Endothelial cell of umbilical vein (primary cell): Measurements from ENCODE around the gene GRM8. TPM values are rescaled to one million over a fixed set of nuclear protein-coding genes. Genes with fewer than 3 reads are reported as not detected.

Source experiments
- BruUV-seq: library from RNA; stranded (reverse); fragments of 400-500 nt; replicated peaks from 2 replicates; lab custom pipeline; 2021; lab: Mats Ljungman, UMichigan
- CTCF ChIA-PET: fragments of 300-600, 350-600 bp; sonication (Branson Sonifier 250); formaldehyde crosslinking; loops from one replicate; lab custom pipeline; 2021; ENCODE audit warnings: antibody characterized with exemption, inconsistent platforms; lab: Charles Lee
- POLR2A ChIA-PET: fragments of 300-600, 350-600 bp; sonication (Branson Sonifier 250); formaldehyde crosslinking; loops from one replicate; lab custom pipeline; 2021; ENCODE audit warnings: antibody characterized with exemption, inconsistent platforms; lab: Charles Lee
- DNase-seq: peaks from one replicate; pipeline ENCODE4 v3.0.0-alpha.2; 2011; ENCODE audit warnings: low read depth, low spot score
- FAIRE-seq: peaks from 2 replicates; lab custom pipeline; 2011; peaks lifted over from hg19 to GRCh38; lab: Jason Lieb, UNC
- H2AFZ ChIP-seq: 2 replicates; pipeline ENCODE4 v1.6.0; 2012; ENCODE audit warnings: low read depth, low read length, control low read depth, inconsistent platforms
- H3K27ac ChIP-seq: 2 replicates; pipeline ENCODE4 v1.5.1; 2011; ENCODE audit warnings: low read depth, mild to moderate bottlenecking, control low read depth, low read length, moderate library complexity; ENCODE audit not compliant: insufficient read depth
- H3K27me3 ChIP-seq, 2 experiments: 2 replicates each; pipeline versions ENCODE4 v1.6.0 to v1.6.1; 2011; ENCODE audit warnings: low read length in 2 of 2, mixed read lengths in 1 of 2; ENCODE audit not compliant: control insufficient read depth in 2 of 2, insufficient read depth in 2 of 2
- H3K36me3 ChIP-seq, 2 experiments: 2 replicates in 1 of 2; 3 replicates in 1 of 2; pipeline ENCODE4 v1.5.1; 2011; ENCODE audit warnings: low read length in 2 of 2, mild to moderate bottlenecking in 1 of 2, moderate library complexity in 1 of 2; ENCODE audit not compliant: control insufficient read depth in 2 of 2, insufficient read depth in 2 of 2; ENCODE audit errors: extremely low read depth in 1 of 2
- H3K4me1 ChIP-seq: 3 replicates; pipeline ENCODE4 v1.5.1; 2011; ENCODE audit warnings: mild to moderate bottlenecking, low read length; ENCODE audit not compliant: control insufficient read depth, insufficient read depth; ENCODE audit errors: extremely low read depth
- H3K4me2 ChIP-seq: 2 replicates; pipeline ENCODE4 v1.6.1; 2011; ENCODE audit warnings: low read length, control low read depth, mixed read lengths; ENCODE audit not compliant: insufficient read depth
- H3K4me3 ChIP-seq, 3 experiments: fragments of 200-600 bp in 1 of 3; sonication (generic), shearing (Covaris generic) in 1 of 3; replicated peaks in 1 of 3; 2 replicates each; pipeline ENCODE4 v1.5.1; 2011 to 2016; ENCODE audit warnings: control low read depth in 3 of 3, low read length in 3 of 3, mild to moderate bottlenecking in 2 of 3, inconsistent platforms in 1 of 3, low read depth in 1 of 3, moderate library complexity in 1 of 3; ENCODE audit not compliant: insufficient read depth in 1 of 3
- H3K79me2 ChIP-seq: 2 replicates; pipeline ENCODE4 v1.6.0; 2012; ENCODE audit warnings: low read length, inconsistent platforms; ENCODE audit not compliant: control insufficient read depth, insufficient read depth
- H3K9ac ChIP-seq: replicated peaks from 2 replicates; pipeline ENCODE3; 2011; ENCODE audit warnings: low read length, control low read depth; ENCODE audit not compliant: insufficient read depth; ENCODE audit errors: extremely low read depth
- H3K9me1 ChIP-seq: replicated peaks from 3 replicates; pipeline ENCODE4 v1.6.0; 2011; ENCODE audit warnings: mild to moderate bottlenecking, low read length; ENCODE audit not compliant: control insufficient read depth, insufficient read depth; ENCODE audit errors: extremely low read depth
- H3K9me3 ChIP-seq: replicated peaks from 2 replicates; pipeline ENCODE4 v1.5.1; 2012; ENCODE audit warnings: low read length, inconsistent platforms; ENCODE audit not compliant: control insufficient read depth, insufficient read depth
- H4K20me1 ChIP-seq: replicated peaks from 2 replicates; pipeline ENCODE3; 2011; ENCODE audit warnings: mild to moderate bottlenecking, low read length; ENCODE audit not compliant: control insufficient read depth, insufficient read depth; ENCODE audit errors: extremely low read depth
- EZH2 ChIP-seq: IDR thresholded peaks from 2 replicates; pipeline ENCODE4 v1.6.1; 2012; ENCODE audit warnings: borderline replicate concordance, low read depth, mild to moderate bottlenecking, moderate library complexity, low read length, inconsistent platforms; ENCODE audit not compliant: severe bottlenecking
- FOS ChIP-seq: IDR thresholded peaks from 2 replicates; pipeline ENCODE4 v1.6.1; 2011; ENCODE audit warnings: mild to moderate bottlenecking, low read length, moderate library complexity, borderline replicate concordance; ENCODE audit not compliant: insufficient read depth
- GATA2 ChIP-seq: IDR thresholded peaks from 2 replicates; pipeline ENCODE4 v1.7.0; 2011; ENCODE audit warnings: low read depth, mild to moderate bottlenecking, moderate library complexity, mixed read lengths, low read length; ENCODE audit not compliant: insufficient read length, insufficient read depth
- JUN ChIP-seq: IDR thresholded peaks from 2 replicates; pipeline ENCODE4 v1.6.1; 2011; ENCODE audit warnings: borderline replicate concordance, low read depth; ENCODE audit not compliant: insufficient read length, insufficient read depth
- MYC ChIP-seq: IDR thresholded peaks from one replicate; pipeline ENCODE4 v1.6.1; 2011; ENCODE audit warnings: mild to moderate bottlenecking, low read depth, low read length
- POLR2A ChIP-seq: IDR thresholded peaks from 2 replicates; pipeline ENCODE4 v1.6.1; 2012; ENCODE audit warnings: low read depth, mild to moderate bottlenecking, control low read depth, low read length
- POLR2AphosphoS5 ChIP-seq: IDR thresholded peaks from 2 replicates; pipeline ENCODE4 v1.6.1; 2012; ENCODE audit warnings: low read depth, mild to moderate bottlenecking, control low read depth, low read length, moderate library complexity; ENCODE audit not compliant: insufficient read depth
- dilution Hi-C: fragments of 300-500 bp; cut with MboI; formaldehyde crosslinking; loops from one replicate; pipeline ENCODE4 v1.15.0; 2019; ENCODE audit warnings: low sequenced_read_pairs; ENCODE audit not compliant: extremely low pct_ligation_motif_present
- intact Hi-C: fragments of 100-400 bp; cut with micrococcal nuclease; formaldehyde crosslinking; loops from one replicate; pipeline ENCODE4 v1.10.0; 2022
- polyA plus RNA-seq, 4 experiments: library from polyadenylated mRNA; depleted of rRNA in 3 of 4; stranded (reverse) in 3 of 4; unstranded in 1 of 4; fragments of >200 nt; gene quantifications; 2 replicates each; pipeline versions ENCODE4 v1.2.1 to v1.2.3, GENCODE V29; 2011 to 2012; ENCODE audit warnings: missing spikeins in 1 of 4
- total RNA-seq: library from RNA; stranded (reverse); gene quantifications from 2 replicates; pipeline ENCODE4 v1.2.3, GENCODE V29; 2021
- TF ChIP-seq, protein P1 (sequence below): IDR thresholded peaks from 2 replicates; pipeline ENCODE4 v1.6.1; 2011; ENCODE audit not compliant: insufficient read depth, insufficient read length
- TF ChIP-seq, protein P2 (sequence below), 2 donors: IDR thresholded peaks; 1 replicate in 1 of 2; 2 replicates in 1 of 2; pipeline ENCODE4 v1.5.1; 2011; ENCODE audit warnings: low read length in 2 of 2, mild to moderate bottlenecking in 2 of 2, moderate library complexity in 2 of 2, control low read depth in 1 of 2, inconsistent platforms in 1 of 2, low read depth in 1 of 2; ENCODE audit not compliant: insufficient read depth in 1 of 2; ENCODE audit errors: extremely low read depth in 1 of 2

The GRM8 gene
- total and polyA plus RNA-seq, 2 donors (not counting 3 experiments of a cell fraction or from before 2014, with no cell fraction given), result not detected

DNA sequence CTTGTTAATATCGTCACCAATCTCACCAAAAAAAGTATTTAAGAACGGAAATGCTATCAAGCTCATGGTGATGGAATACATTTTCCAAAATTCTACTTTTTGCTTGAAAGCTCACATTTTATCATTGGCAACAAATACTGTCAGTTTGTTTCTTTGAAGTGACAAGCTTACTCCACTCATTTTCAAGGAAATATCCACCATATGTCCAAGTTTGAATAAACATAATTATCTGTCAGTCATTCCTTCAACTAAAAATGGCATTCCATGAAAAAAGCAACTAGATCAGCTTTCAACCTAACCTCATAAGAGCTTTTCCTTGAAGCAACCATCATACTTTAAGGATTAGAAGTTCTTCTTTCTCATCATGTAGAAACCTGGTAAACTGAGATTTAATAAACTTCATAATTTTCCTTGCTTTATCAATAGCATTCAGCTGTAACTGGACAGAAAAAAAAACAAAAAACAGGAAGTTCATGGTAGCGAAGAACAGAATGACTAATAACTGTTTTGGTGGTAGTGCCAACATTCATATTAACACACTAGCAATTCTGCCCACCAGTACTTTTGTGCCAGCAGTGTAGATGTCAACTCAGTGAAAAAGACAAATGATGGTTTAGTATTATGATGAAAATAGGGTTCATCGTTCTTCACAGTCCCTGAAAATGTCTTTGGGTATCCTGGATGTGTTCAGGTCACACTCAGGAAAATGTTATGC is 764.9 kb downstream of the GRM8 start:
- no peaks in the 10 kb centered on the region for H3K4me1 ChIP-seq
- BruUV-seq, result no TSS peak
- H3K4me3 ChIP-seq, result no peak overlapping the region
- intact Hi-C loops, result no loop called here
- H3K36me3 ChIP-seq, result no peaks in the 10 kb centered on the region
- dilution Hi-C loops, result no loop called here
- no peaks in the 10 kb centered on the region for H3K79me2 ChIP-seq
- no peak overlapping the region for H3K27ac ChIP-seq
- ChIA-PET CTCF (no interaction called here), POLR2A (no interaction called here)
- no peak overlapping the region for H3K9ac ChIP-seq
- peak; percentile 55 for FAIRE-seq
- no peaks in the 10 kb centered on the region for H3K27me3 ChIP-seq
- no peaks in the 10 kb centered on the region for H4K20me1 ChIP-seq
- H2AFZ ChIP-seq, result no peak overlapping the region
- no peak overlapping the region for H3K4me2 ChIP-seq
- TF ChIP-seq POLR2AphosphoS5, result no peak
- TF ChIP-seq GATA2, result no peak
- TF ChIP-seq MYC, result no peak
- no peak for TF ChIP-seq POLR2A
- TF ChIP-seq, protein P1, sequence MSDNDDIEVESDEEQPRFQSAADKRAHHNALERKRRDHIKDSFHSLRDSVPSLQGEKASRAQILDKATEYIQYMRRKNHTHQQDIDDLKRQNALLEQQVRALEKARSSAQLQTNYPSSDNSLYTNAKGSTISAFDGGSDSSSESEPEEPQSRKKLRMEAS, result no peak
- TF ChIP-seq JUN, result no peak
- TF ChIP-seq FOS, result no peak
- no peak for TF ChIP-seq EZH2
- TF ChIP-seq, protein P2, sequence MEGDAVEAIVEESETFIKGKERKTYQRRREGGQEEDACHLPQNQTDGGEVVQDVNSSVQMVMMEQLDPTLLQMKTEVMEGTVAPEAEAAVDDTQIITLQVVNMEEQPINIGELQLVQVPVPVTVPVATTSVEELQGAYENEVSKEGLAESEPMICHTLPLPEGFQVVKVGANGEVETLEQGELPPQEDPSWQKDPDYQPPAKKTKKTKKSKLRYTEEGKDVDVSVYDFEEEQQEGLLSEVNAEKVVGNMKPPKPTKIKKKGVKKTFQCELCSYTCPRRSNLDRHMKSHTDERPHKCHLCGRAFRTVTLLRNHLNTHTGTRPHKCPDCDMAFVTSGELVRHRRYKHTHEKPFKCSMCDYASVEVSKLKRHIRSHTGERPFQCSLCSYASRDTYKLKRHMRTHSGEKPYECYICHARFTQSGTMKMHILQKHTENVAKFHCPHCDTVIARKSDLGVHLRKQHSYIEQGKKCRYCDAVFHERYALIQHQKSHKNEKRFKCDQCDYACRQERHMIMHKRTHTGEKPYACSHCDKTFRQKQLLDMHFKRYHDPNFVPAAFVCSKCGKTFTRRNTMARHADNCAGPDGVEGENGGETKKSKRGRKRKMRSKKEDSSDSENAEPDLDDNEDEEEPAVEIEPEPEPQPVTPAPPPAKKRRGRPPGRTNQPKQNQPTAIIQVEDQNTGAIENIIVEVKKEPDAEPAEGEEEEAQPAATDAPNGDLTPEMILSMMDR (IDR thresholded peaks at IDR 0.05; ENCODE audit: extremely low read depth in 1 of 2, insufficient read depth in 1 of 2, low read depth in 1 of 2, low read length in 2 of 2), result no peak
- no peaks in the 10 kb centered on the region for H3K9me1 ChIP-seq
- DNase-seq, result no peak
- H3K9me3 ChIP-seq, result no peaks in the 10 kb centered on the region
